Activated CD4-positive, alpha-beta T cell treated with anti-CD3 and anti-CD28 coated beads, Interleukin-2, amount 10 ng/mL, durations not matched to agents 7 days and 5 days (primary cell): ENCODE measurements around the gene SLC25A31. TPM values are rescaled to one million over a fixed set of nuclear protein-coding genes. Genes with fewer than 3 reads are reported as not detected.
A peak's percentile ranks its signal among the peaks of the same experiment; 100 is the strongest.

Source experiments
- CTCF ChIA-PET: fragments of 350-600 bp; sonication (Branson Sonifier 250); formaldehyde crosslinking; loops from one replicate; lab custom pipeline; 2021; ENCODE audit warnings: antibody characterized with exemption; lab: Charles Lee
- POLR2A ChIA-PET: fragments of 350-600 bp; sonication (Branson Sonifier 250); formaldehyde crosslinking; loops from one replicate; lab custom pipeline; 2021; ENCODE audit warnings: antibody characterized with exemption; lab: Charles Lee
- DNase-seq: peaks from one replicate; pipeline ENCODE4 v3.0.0-alpha.2; 2020
- H3K27ac Mint-ChIP-seq: one replicate; pipeline ENCODE4 v1.8.0; 2021; ENCODE audit warnings: mild to moderate bottlenecking, moderate library complexity, mixed read lengths
- H3K27me3 Mint-ChIP-seq: one replicate; pipeline ENCODE4 v1.8.0; 2021; ENCODE audit warnings: mixed read lengths
- H3K36me3 Mint-ChIP-seq: one replicate; pipeline ENCODE4 v1.8.0; 2021; ENCODE audit warnings: low read depth, mixed read lengths
- H3K4me1 Mint-ChIP-seq: one replicate; pipeline ENCODE4 v1.8.0; 2021; ENCODE audit warnings: mixed read lengths
- H3K4me3 Mint-ChIP-seq: one replicate; pipeline ENCODE4 v1.8.0; 2021; ENCODE audit warnings: mild to moderate bottlenecking, moderate library complexity, mixed read lengths
- H3K9me3 Mint-ChIP-seq: one replicate; pipeline ENCODE4 v1.8.0; 2021; ENCODE audit warnings: mixed read lengths
- total RNA-seq, 2 experiments: library from RNA; stranded (reverse); gene quantifications; one replicate each; pipeline ENCODE4 v1.2.3, GENCODE V29; 2021

The SLC25A31 gene
- total RNA-seq, 2 experiments from 2014 or later = not detected

DNA sequence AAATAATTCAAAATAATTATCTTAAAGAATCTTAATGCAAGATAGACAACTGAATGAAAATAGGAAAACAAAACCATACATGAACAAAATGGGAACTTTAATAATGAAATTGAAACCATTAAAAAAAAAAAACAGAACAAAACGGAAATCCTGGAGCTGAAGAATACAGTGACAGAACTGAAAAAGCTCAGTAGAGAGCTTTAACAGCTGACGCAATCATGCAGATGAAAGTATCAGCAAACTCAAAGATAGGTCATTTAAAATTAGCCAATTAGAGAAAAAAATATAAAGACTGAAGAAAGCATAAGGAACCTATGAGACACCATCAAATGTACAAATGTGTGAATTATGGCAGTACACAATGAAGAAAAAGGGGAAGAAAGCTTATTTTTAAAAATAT is 18.8 kb downstream of the SLC25A31 start:
- ChIA-PET POLR2A (no interaction called here), CTCF (no interaction called here)
- H3K27me3 Mint-ChIP-seq = peaks cover 14% of the 10 kb centered on the region

DNA sequence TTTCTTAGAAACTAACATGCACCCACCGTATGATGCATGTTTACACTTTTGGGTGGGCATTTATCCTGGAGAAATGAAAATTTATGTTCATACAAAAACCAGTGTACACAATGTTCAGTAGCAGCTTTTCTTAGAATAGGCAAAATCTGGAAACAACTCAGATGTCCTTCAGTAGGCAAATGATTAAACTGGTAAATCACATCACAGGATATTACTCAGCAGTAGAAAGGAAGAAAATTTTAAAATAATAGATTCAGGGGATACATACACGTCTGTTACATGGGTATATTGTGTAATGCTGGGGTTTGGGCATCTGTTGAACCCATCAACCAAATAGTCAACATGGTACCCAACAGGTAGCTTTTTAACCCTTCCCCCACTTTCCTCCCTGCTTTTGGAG is 26.7 kb downstream of the SLC25A31 start:
- peaks cover 9% of the 10 kb centered on the region for H3K27me3 Mint-ChIP-seq
- DNase-seq = no peak
- H3K4me3 Mint-ChIP-seq = no peak overlapping the region
- CTCF ChIA-PET = no interaction called here
- no peaks in the 10 kb centered on the region for H3K4me1 Mint-ChIP-seq
- H3K36me3 Mint-ChIP-seq = no peaks in the 10 kb centered on the region
- H3K9me3 Mint-ChIP-seq = no peaks in the 10 kb centered on the region
- H3K27ac Mint-ChIP-seq = no peak overlapping the region
- POLR2A ChIA-PET = no interaction called here

More for the DNA sequence above, 18.8 kb downstream of the SLC25A31 start:
- H3K36me3 Mint-ChIP-seq = no peaks in the 10 kb centered on the region
- peaks cover 6% of the 10 kb centered on the region for H3K9me3 Mint-ChIP-seq
- no peak for DNase-seq
- H3K4me3 Mint-ChIP-seq = no peak overlapping the region
- no peak overlapping the region for H3K27ac Mint-ChIP-seq
- H3K4me1 Mint-ChIP-seq = no peaks in the 10 kb centered on the region

DNA sequence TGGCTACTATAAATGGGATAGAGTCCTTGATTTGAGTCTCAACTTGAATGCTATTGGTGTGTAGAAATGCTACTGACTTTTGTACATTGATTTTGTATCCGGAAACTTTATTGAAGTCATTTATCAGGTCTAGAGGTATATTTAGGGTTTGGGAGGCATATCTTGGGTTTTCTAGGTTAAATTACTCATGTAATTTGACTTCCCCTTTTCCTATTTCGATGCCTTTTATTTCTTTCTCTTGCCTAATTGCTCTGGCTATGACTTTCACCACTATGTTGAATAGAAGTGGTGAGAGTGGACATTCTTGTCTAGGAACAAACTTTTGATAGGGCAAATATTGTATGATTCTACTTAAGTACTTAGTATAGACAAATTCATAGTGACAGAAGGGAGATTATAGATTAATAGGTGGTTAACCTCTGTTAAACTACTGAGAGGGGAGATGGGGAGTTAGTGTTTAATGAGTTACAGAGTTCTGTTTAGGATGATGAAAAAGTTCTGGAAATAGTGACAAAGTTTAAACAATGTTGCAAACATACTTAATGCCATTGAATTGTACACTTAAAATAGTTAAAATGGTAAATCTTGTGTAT is 29.1 kb downstream of the SLC25A31 start:
- H3K4me1 Mint-ChIP-seq = no peaks in the 10 kb centered on the region
- H3K9me3 Mint-ChIP-seq = no peaks in the 10 kb centered on the region
- H3K4me3 Mint-ChIP-seq = no peak overlapping the region
- CTCF ChIA-PET = no interaction called here
- POLR2A ChIA-PET = no interaction called here
- H3K36me3 Mint-ChIP-seq = no peaks in the 10 kb centered on the region
- peaks cover 4% of the 10 kb centered on the region for H3K27me3 Mint-ChIP-seq
- no peak overlapping the region for H3K27ac Mint-ChIP-seq
- DNase-seq = no peak

DNA sequence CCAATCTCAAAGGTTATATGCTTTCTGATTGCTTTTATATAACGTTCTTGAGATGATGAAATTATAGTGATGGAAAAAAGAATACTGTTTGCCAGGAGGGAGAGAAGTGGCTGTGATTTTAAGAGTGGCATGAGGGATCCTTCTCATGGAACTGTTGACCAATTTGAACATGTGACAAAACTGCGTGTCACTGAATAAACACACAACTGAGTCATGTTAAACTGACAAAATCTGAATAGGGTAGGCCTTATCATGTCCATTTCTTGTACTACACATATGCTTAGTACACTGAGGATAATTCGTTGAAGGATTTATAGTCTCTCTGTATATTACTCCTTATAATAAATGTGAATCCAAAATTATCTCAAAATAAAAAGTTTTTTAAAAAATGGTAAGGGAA is 29.7 kb downstream of the SLC25A31 start:
- Mint-ChIP-seq H3K4me3 (no peak overlapping the region), H3K9me3 (no peaks in the 10 kb centered on the region), H3K27me3 (peaks cover 4% of the 10 kb centered on the region), H3K27ac (no peak overlapping the region), H3K36me3 (no peaks in the 10 kb centered on the region), H3K4me1 (no peaks in the 10 kb centered on the region)
- CTCF ChIA-PET = no interaction called here
- no peak for DNase-seq
- POLR2A ChIA-PET = no interaction called here

DNA sequence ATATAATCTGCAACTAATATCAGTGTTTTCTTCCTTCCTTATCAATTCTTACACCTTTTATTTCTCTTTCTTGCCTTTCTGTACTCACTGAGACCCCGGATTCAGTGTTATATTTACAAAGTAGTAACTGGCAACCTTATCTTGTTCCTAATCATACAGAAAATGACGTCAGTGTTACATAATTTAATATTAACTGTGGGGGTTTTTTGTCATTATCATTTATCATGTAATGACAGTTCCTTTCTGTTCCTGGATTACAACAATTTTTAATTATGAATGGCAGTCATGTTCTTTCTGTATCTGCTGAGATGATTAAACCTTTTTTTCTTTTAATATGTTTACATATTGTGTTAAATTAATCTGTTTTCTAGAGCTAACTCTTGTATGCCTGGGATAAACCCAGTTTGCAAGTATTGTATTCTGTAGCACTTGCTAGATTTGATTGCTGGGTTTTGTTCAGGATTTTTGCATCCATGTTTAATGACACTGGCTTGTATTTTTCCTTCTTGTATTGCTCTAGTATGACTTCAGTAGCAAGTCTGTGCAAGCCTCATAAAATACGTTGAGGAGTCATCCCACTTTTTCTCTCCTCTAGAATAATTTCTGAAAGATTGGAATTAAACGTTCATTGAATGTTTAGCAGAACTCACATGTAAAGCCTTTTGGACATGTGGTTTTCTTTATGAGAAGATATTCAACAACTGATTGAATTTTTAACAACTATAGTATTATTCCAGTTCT is 41.5 kb downstream of the SLC25A31 start:
- H3K36me3 Mint-ChIP-seq = no peaks in the 10 kb centered on the region
- H3K4me1 Mint-ChIP-seq = no peaks in the 10 kb centered on the region
- peaks cover 28% of the 10 kb centered on the region for H3K27me3 Mint-ChIP-seq
- no peak overlapping the region for H3K27ac Mint-ChIP-seq
- H3K9me3 Mint-ChIP-seq = no peaks in the 10 kb centered on the region
- ChIA-PET POLR2A (no interaction called here), CTCF (no interaction called here)
- H3K4me3 Mint-ChIP-seq = no peak overlapping the region
- DNase-seq = no peak

DNA sequence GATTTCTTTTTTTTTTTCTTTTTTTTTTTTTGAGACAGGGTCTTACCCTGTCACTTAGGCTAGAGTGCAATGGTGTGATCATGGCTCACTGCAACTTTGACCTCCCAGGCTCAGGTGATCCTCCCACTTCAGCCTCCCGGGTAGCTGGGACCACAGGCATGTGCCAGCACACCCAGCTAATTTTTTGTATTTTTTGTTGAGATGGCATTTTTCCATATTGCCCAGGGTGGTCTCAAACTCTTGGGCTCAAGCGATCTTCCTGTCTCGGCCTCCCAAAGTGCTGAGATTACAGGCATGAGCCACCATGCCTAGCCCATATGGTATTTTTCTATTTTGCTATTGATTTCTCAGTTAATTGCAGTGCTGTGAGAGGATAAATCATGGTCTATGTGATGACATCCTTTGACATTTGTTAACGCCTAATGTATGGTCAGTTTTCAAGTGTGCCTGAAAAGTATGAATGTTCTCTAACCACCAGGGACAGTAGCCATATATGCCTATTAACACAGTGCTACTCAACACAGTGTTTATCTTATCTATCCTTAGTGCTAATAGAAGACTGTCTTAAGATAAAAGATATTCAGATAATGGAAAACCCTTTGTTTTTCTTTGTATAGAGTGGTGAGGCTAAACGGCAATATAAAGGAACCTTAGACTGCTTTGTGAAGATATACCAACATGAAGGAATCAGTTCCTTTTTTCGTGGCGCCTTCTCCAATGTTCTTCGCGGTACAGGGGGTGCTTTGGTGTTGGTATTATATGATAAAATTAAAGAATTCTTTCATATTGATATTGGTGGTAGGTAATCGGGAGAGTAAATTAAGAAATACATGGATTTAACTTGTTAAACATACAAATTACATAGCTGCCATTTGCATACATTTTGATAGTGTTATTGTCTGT is 42.8 kb downstream of the SLC25A31 start:
- ChIA-PET POLR2A (no interaction called here), CTCF (no interaction called here)
- Mint-ChIP-seq H3K4me3 (no peak overlapping the region), H3K27ac (no peak overlapping the region), H3K9me3 (no peaks in the 10 kb centered on the region), H3K4me1 (no peaks in the 10 kb centered on the region), H3K27me3 (peaks cover 37% of the 10 kb centered on the region), H3K36me3 (no peaks in the 10 kb centered on the region)
- no peak for DNase-seq

DNA sequence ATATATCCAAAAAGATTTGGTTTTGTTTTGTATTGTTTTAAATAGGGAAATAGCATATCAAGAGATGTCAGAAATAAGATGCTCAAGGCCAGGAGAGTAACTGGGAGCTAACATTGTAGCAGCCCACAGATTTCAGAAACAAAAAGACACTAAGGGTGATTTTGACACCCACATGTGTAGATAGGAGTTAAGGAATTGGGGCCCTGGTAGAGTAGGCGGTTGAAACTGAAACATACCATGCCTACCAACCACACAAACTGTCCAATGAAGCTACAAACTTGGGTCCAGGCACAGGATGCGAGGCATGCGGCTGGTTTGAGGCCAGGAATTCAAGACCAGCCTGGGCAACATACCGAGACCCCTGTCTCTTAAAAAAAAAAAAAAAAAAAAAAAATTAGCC is 45.6 kb downstream of the SLC25A31 start:
- no peak overlapping the region for H3K27ac Mint-ChIP-seq
- ChIA-PET CTCF (interaction anchor here (0.9 kb wide), 1 partner anchor 10 kb away, joined by 3 read pairs; no protein-coding TSS in a partner anchor), POLR2A (no interaction called here)
- peaks cover 59% of the 10 kb centered on the region for H3K27me3 Mint-ChIP-seq
- no peaks in the 10 kb centered on the region for H3K4me1 Mint-ChIP-seq
- no peak for DNase-seq
- no peak overlapping the region for H3K4me3 Mint-ChIP-seq
- no peaks in the 10 kb centered on the region for H3K9me3 Mint-ChIP-seq
- no peaks in the 10 kb centered on the region for H3K36me3 Mint-ChIP-seq

DNA sequence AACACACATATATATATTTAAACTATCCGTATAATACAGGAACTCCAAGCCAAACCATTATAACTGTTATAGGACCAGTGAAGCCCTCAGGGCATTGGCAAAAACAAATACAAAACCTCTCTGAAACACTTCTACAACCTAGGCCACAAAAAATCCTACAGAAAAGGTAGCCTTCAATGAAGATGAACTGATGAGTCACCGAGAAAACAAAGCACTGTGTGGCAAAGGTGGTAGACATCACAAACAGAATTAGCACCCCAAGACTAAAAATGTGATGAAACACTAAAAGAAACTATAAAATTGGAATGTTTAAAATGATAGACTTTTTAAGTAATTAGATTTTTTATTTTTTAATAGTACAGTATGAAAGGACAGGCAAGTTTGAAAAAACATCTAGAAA is 46.4 kb downstream of the SLC25A31 start:
- Mint-ChIP-seq H3K4me1 (peaks cover 6% of the 10 kb centered on the region), H3K27ac (no peak overlapping the region), H3K4me3 (no peak overlapping the region), H3K27me3 (peaks cover 62% of the 10 kb centered on the region), H3K36me3 (no peaks in the 10 kb centered on the region), H3K9me3 (no peaks in the 10 kb centered on the region)
- ChIA-PET CTCF (interaction anchor here (0.9 kb wide), 1 partner anchor 11 kb away, joined by 3 read pairs; no protein-coding TSS in a partner anchor), POLR2A (no interaction called here)
- DNase-seq = no peak

DNA sequence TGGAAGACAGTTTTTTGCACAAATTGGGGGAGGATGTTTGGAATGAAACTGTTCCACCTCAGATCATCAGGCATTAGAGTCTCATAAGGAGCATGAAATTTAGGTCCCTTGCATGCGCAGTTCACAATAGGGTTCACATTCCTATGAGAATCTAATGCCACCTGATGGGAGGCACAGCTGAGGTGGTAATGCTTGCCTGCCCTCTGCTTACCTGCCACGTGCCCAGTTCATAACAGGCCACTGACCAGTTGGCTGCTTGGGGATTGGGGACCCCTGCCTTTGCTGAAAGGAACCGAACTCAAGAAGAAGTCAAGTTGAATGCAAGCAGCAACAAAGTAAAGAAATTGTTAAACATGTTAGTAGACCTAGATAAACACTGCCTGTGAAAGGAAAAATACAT is 47.3 kb downstream of the SLC25A31 start:
- no peaks in the 10 kb centered on the region for H3K9me3 Mint-ChIP-seq
- peaks cover 62% of the 10 kb centered on the region for H3K27me3 Mint-ChIP-seq
- peaks cover 9% of the 10 kb centered on the region for H3K4me1 Mint-ChIP-seq
- no peaks in the 10 kb centered on the region for H3K36me3 Mint-ChIP-seq
- ChIA-PET POLR2A (no interaction called here), CTCF (no interaction called here)
- DNase-seq = no peak
- H3K27ac Mint-ChIP-seq = no peak overlapping the region
- H3K4me3 Mint-ChIP-seq = no peak overlapping the region

DNA sequence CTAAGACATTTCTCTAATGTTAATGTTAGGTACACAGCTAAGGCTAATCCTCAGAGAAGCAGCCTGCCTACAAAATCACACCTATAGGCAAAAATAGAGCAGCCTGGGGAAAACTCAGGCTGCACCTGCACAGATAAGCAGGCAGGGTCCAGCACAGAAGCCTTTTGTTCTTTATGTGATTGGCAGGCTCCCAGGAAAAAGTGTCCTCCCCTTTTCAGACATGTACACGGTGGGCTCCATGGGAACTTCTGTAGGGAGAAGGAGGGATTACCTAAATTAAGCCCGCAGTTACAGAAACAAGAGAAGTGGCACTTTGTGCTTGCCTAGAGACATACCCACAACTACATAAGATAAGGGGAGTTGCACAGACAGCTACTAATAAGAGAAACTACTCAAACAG is 47.9 kb downstream of the SLC25A31 start:
- Mint-ChIP-seq H3K27me3 (peaks cover 65% of the 10 kb centered on the region), H3K27ac (no peak overlapping the region), H3K36me3 (no peaks in the 10 kb centered on the region), H3K9me3 (no peaks in the 10 kb centered on the region), H3K4me3 (no peak overlapping the region), H3K4me1 (peaks cover 15% of the 10 kb centered on the region)
- no peak for DNase-seq
- CTCF ChIA-PET = no interaction called here
- POLR2A ChIA-PET = no interaction called here

DNA sequence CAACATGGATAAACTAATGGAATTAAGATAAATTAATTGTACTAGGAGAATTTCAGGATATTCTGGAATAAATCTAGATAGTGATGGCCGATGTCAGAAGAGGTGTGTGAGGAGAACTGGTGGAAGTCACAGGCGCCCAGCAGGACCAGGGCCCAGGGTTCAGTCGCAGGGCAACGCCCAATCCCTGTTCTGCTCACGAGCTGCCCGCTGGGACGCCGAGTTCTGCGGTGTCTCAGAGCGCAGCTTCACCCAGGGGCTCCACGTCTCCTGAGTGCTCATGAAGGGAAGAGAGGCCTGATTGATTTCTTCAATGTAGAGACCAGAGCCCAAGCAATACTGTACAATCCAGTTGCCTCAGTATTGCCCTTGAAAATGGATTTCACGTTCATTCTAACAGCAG is 50.4 kb downstream of the SLC25A31 start:
- H3K36me3 Mint-ChIP-seq = no peaks in the 10 kb centered on the region
- DNase-seq = no peak
- no peak overlapping the region for H3K4me3 Mint-ChIP-seq
- POLR2A ChIA-PET = no interaction called here
- peaks cover 19% of the 10 kb centered on the region for H3K4me1 Mint-ChIP-seq
- H3K27me3 Mint-ChIP-seq = peaks cover 79% of the 10 kb centered on the region
- no peak overlapping the region for H3K27ac Mint-ChIP-seq
- CTCF ChIA-PET = no interaction called here
- no peaks in the 10 kb centered on the region for H3K9me3 Mint-ChIP-seq

DNA sequence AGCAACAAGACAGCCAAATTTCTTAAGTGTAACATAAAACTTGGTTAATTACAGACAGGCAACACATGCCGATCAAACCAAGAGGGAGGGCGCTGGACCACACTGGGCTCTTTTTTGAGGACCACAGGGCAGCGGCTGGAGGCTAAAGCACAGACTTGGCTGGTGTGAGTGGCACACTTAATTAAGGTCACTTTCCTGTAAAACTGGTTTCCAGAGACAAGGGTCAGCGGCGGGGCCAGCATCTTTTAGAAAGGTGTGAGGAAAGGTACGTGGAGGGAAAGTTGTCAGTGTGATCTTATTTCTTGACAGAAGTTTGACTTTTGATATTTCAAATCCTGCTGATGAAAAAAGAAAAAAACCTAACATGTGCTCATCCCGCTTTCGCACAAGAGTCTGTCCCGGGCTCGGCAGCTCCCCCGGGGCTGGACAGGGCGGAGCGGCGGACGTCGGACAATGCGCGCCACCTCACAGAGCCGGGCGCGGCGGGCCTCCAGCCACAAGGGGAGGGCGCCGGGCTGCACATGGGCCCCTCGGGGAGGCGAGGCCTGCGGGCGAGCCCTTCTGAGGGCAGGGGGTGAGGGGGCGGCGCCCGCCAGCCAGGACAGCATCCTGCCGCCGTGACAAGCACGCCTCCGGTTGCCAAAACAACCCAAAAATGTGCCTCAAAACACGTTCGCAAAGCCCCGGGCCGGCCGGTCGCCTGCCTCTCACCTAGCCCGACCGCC is 51.3 kb downstream of the SLC25A31 start:
- Mint-ChIP-seq H3K36me3 (no peaks in the 10 kb centered on the region), H3K4me3 (peak overlapping the region; percentile 78), H3K27me3 (peaks cover 76% of the 10 kb centered on the region), H3K4me1 (peaks cover 19% of the 10 kb centered on the region), H3K9me3 (no peaks in the 10 kb centered on the region), H3K27ac (peak overlapping the region; percentile 74)
- peak; percentile 28 for DNase-seq
- ChIA-PET CTCF (no interaction called here), POLR2A (no interaction called here)

DNA sequence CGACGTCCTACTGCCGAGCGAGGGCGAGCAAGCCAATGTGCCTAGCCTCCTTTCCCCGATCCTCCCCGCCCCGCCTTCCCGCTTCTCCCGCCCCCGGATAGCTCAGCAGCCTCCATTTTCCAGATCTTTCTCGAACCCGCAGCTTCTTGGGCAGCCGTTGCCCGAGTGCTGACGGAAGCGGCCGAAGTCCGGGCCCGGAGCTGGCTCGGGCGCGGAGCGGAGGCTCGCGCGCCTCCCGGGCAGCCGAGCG is 51.8 kb downstream of the SLC25A31 start:
- Mint-ChIP-seq H3K9me3 (no peaks in the 10 kb centered on the region), H3K36me3 (no peaks in the 10 kb centered on the region), H3K27me3 (peaks cover 72% of the 10 kb centered on the region), H3K4me1 (peaks cover 19% of the 10 kb centered on the region), H3K27ac (peak overlapping the region; percentile 74), H3K4me3 (peak overlapping the region; percentile 78)
- DNase-seq = no peak
- POLR2A ChIA-PET = no interaction called here
- CTCF ChIA-PET = no interaction called here
